HG03066 (cell line): ENCODE data around the gene IREB2.
"Not testable (repeated sequence)": the region's sequence is repeated elsewhere in the genome, so short reads cannot be mapped to it uniquely, and the experiment has no call there.

Source experiments
- ATAC-seq: cut with Tn5 transposase; IDR thresholded peaks from one replicate; pipeline ENCODE4 v1.9.1; 2021; ENCODE audit warnings: low read depth; ENCODE audit not compliant: unreplicated experiment

Gene IREB2

DNA sequence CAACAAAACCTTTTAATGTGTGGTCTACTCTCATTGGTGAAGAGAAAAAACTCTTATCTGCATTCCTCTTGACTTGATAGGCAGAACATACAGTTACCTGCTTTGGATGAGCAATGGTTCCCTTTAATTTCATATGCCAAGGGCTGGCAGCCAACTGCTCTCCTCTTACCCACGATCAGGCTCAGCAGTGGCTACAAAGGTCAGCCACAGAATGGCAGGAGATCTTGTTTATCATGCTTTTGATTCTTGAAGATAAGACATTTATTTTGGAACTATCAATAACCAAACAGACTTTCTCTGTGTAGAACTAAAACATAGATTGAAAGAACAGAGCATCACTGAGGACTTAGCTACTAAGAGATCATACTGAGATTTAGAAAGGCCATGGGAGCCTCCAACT lies 6.1 kb upstream of the IREB2 start:
- no peak for ATAC-seq

GRCh38 chr15:78432664-78433063 lies 5.4 kb upstream of the IREB2 start:
- no peak for ATAC-seq

GRCh38 chr15:78434134-78434533 lies 3.9 kb upstream of the IREB2 start:
- ATAC-seq = no peak

DNA sequence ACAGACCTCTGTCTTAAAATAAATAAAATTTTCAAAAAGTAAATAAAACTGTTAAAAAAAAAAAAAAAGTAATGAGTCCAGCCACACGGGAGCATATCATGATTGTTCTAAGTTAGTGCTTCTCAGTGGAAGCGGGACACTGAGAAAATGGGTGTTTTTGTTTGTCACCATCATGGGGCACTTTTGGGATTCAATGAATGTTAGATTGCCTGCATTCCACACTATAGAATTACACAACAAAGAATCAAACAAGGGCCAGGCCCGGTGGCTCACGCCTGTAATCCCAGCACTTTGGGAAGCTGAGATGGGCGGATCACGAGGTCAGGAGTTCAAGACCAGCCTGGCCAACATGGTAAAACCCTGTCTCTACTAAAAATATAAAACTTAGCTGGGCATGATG lies 3.3 kb upstream of the IREB2 start:
- ATAC-seq = not testable (repeated sequence)

DNA sequence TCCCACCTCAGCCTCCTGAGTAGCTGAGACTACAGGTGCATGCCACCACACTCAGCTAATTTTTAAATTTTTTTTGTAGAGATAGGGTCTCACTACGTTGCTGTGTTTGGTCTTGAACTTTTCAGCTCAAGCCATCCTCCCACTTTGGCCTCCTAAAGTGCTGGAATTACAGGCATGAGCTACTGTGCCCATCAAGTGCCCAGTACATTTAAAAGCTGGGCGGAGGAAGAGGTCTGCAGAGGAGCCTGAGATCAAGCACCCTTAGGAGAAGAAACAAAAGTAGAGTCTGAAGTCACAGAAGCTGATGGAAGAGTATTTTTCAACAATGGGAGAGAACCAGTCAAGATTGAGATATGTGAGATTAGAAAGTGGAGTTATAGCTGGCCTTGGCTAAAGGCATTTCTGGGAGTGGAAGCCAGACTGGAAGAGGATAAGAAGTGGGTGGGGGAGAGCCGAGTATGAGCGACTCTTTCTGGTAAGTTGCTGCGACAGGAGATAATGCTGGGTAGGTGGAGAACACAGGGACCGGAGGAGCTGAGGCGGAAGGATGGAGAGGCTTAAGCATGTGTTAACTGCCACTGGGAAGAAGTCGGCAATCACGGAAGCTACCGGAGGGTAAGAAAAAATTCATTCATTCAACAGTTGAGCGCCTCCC lies 782 bp upstream of the IREB2 start:
- ATAC-seq = peak; percentile 2

GRCh38 chr15:78438619-78439285 lies 736 bp downstream of the IREB2 start:
- ATAC-seq = peak; percentile 1

GRCh38 chr15:78440375-78441373 lies 2.7 kb downstream of the IREB2 start:
- ATAC-seq = no peak

- no peak for ATAC-seq
Observed at GRCh38 chr15:78444255-78444654, 6.2 kb downstream of the IREB2 start.

GRCh38 chr15:78445875-78446274 lies 7.9 kb downstream of the IREB2 start:
- no peak for ATAC-seq

DNA sequence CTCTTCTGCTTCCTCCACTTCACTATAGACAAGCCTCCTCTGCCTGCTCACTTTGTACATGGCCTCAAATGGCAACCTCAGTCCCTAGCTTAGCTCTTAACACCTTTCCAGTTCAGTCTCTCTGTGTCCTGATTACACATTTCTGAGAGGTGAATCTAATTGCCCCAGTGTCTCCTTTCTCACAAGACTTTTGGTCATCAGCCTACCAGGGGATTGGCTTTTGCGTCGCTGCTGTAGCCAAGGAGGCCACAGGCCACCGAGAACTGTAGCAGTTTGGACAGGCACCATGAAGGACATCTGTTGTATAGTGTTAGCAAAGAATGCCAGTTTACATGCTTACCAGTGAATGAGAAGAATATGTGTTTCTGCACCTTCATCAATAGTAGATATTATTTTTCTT lies 8.5 kb downstream of the IREB2 start:
- no peak for ATAC-seq

- ATAC-seq = no peak
Observed at GRCh38 chr15:78448441-78449219, 10.6 kb downstream of the IREB2 start.

DNA sequence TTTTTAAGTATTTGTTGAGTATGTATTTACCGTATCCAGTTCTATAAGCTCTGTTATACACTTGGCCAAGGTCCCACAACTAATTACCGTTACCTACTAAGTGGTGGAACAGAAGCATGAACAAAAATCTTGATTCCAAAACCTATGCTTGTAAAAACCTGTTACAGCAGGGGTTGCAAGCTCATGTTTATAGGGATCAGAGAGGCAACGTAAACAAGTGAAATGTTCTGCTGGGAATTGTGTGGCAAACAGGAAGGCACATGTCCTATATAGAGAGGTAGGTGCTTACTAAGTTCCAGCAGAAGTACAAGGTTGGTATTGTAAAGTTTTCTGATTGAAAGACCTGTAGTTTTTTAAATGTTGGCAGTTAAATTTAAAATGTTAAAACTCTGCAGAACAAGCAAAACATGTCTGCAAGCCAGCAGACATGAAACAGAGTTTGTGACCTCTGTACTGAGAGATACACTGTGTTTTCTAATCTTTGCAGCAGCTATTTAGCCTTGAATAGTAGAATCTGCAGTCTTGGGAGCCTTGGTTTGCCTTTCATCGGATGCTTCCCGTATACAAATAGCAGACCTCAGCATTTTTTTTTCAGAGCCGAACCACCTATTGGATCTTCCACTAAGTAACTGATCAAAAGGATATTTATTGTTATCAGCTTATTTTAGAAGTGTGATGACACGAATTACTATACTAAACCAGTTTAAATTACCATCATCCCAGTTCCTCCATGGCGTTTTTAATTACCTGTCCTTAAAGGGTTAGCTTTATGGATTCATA lies 11.4 kb downstream of the IREB2 start:
- ATAC-seq = no peak

- ATAC-seq = no peak
Observed at GRCh38 chr15:78450285-78450858, 12.4 kb downstream of the IREB2 start.

DNA sequence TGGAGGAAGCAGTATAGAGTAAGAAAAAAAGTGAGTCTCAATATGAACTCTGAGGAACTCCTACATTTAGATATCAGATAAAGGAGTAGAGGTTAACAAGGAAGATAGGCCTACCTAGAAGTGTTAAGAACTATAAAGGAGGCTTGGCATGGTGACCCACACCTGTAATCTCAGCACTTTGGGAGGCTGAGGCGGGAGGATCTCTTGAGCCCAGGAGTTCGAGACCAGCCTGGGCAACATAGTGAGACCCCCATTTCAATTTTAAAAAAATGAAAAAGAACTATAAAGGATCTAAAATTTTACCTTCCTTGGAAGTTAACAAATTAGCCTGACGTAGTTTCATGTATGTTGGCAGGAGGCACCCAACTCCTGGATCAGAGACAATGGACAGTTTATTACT lies 14.5 kb downstream of the IREB2 start:
- ATAC-seq = no peak

- no peak for ATAC-seq
Observed at GRCh38 chr15:78453447-78453846, 15.4 kb downstream of the IREB2 start.

- ATAC-seq = no peak
Observed at GRCh38 chr15:78454992-78455391, 17.0 kb downstream of the IREB2 start.

DNA sequence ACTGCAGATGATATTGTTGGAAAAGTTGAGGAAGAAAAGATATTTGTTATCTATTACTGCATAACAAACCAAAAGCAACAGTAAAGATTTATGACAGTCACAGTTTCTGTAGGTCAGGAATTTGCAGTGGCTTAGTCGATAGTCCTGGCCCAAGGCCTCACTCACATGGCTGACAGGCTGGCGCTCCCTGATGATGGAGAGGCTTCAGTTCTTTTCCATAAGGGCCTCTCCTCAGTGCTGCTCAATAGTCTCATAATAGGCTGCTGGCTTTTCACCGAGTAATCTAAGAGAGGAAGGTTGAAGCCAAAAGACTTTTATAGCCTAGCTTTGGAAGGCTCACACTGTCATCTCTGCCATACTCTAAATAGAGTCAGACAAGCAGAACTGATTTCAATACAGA lies 17.7 kb downstream of the IREB2 start:
- ATAC-seq = no peak

DNA sequence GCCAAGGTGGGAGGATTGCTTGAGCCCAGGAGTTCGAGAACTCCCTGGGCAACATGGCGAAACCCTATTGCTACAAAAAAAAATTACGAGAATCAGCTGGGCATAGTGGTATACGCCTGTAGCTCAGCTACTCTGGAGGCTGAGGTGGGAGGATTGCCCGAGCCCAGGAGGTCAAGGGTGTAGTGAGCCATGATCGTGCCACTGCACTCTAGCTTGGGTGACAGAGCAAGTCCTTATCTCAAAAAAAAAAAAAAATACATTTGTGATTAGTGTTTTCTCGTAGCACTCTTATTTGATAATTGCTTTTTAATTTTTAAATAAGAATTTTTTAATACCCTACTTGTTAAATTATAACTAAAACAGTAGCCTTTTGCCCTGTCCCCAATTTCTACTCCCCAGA lies 18.4 kb downstream of the IREB2 start:
- ATAC-seq = no peak

GRCh38 chr15:78457101-78457500 lies 19.1 kb downstream of the IREB2 start:
- no peak for ATAC-seq
